OCI-LY7 (cell line): ENCODE results near the gene RPL39L. TPM values are rescaled to one million over a fixed set of nuclear protein-coding genes. Genes with fewer than 3 reads are reported as not detected.

Experiments
- BruUV-seq: library from RNA; stranded (reverse); fragments of 400-500 nt; replicated peaks from 2 replicates; lab custom pipeline; 2021; lab: Mats Ljungman, UMichigan
- CTCF ChIA-PET: fragments of 300-600 bp; sonication (Branson Sonifier 250); formaldehyde crosslinking; loops from one replicate; lab custom pipeline; 2022; ENCODE audit warnings: antibody characterized with exemption; ENCODE audit not compliant: unreplicated experiment; lab: Charles Lee
- POLR2A ChIA-PET: fragments of 300-600 bp; sonication (Branson Sonifier 250); formaldehyde crosslinking; loops from one replicate; lab custom pipeline; 2022; ENCODE audit warnings: antibody characterized with exemption; lab: Charles Lee
- DNase-seq: peaks from one replicate; pipeline ENCODE4 v3.0.0-alpha.2; 2015; ENCODE audit warnings: low spot score
- H2AFZ ChIP-seq: fragments of 200-600 bp; sonication (generic), shearing (Covaris generic); 2 replicates; pipeline ENCODE4 v1.6.1; 2014; ENCODE audit warnings: mild to moderate bottlenecking, antibody characterized with exemption, low read length, moderate library complexity
- H3K27ac ChIP-seq: fragments of 200-600 bp; sonication (generic); 2 replicates; pipeline ENCODE4 v1.5.1; 2014; ENCODE audit warnings: mixed run types, low read depth, mild to moderate bottlenecking, moderate library complexity, low read length, inconsistent platforms; ENCODE audit not compliant: poor library complexity, severe bottlenecking
- H3K36me3 ChIP-seq: fragments of 200-600 bp; sonication (generic); 2 replicates; pipeline ENCODE4 v1.6.1; 2014; ENCODE audit warnings: mild to moderate bottlenecking, antibody characterized with exemption, low read length, moderate library complexity, mixed read lengths; ENCODE audit not compliant: insufficient read depth
- H3K4me1 ChIP-seq: fragments of 200-600 bp; sonication (generic); 2 replicates; pipeline ENCODE4 v1.5.1; 2014; ENCODE audit warnings: mild to moderate bottlenecking, low read length; ENCODE audit not compliant: insufficient read depth, poor library complexity, severe bottlenecking
- H3K4me2 ChIP-seq: fragments of 200-600 bp; sonication (generic); 2 replicates; pipeline ENCODE4 v1.6.1; 2014; ENCODE audit warnings: mild to moderate bottlenecking, low read length
- H3K4me3 ChIP-seq: fragments of 200-600 bp; sonication (generic); 2 replicates; pipeline ENCODE4 v1.5.1; 2014; ENCODE audit warnings: mild to moderate bottlenecking, low read depth, low read length; ENCODE audit not compliant: poor library complexity, severe bottlenecking
- H3K79me2 ChIP-seq: fragments of 200-600 bp; sonication (generic); 2 replicates; pipeline ENCODE4 v1.6.1; 2016; ENCODE audit warnings: low read depth, mild to moderate bottlenecking, low read length, moderate library complexity, mixed read lengths; ENCODE audit not compliant: insufficient read depth
- H3K9me2 ChIP-seq: fragments of 200-600 bp; sonication (generic); 2 replicates; pipeline ENCODE4 v1.6.1; 2016; ENCODE audit warnings: mild to moderate bottlenecking, low read length, mixed read lengths; ENCODE audit not compliant: insufficient read depth
- H3K9me3 ChIP-seq: fragments of 200-600 bp; sonication (generic); 2 replicates; pipeline ENCODE4 v1.6.1; 2014; ENCODE audit warnings: mild to moderate bottlenecking, mixed run types, low read length, mixed read lengths
- H4K20me1 ChIP-seq: fragments of 200-600 bp; sonication (generic); 2 replicates; pipeline ENCODE4 v1.6.1; 2014; ENCODE audit warnings: mild to moderate bottlenecking, antibody characterized with exemption, low read length, moderate library complexity, mixed read lengths; ENCODE audit not compliant: insufficient read depth
- EZH2phosphoT487 ChIP-seq: fragments of 200-600 bp; sonication (generic); IDR thresholded peaks from 2 replicates; pipeline ENCODE4 v1.6.1; 2018; ENCODE audit warnings: low read depth, borderline replicate concordance, mild to moderate bottlenecking, mixed run types, antibody characterized with exemption, low read length, moderate library complexity, mixed read lengths
- intact Hi-C: fragments of 100-400 bp; cut with micrococcal nuclease; formaldehyde crosslinking; loops from one replicate; pipeline ENCODE4 v1.10.0; 2022; ENCODE audit not compliant: unreplicated experiment
- total RNA-seq, 2 experiments: library from RNA; depleted of rRNA in 1 of 2; stranded (reverse); fragments of >200 nt in 1 of 2; shearing (Covaris generic) in 1 of 2; gene quantifications; 2 replicates each; pipeline ENCODE4 v1.2.3, GENCODE V29; 2014 to 2022
- TF ChIP-seq, protein P1 (sequence below): fragments of 200-600 bp; sonication (generic); conservative IDR thresholded peaks from 2 replicates; pipeline ENCODE4 v1.5.1; 2014; ENCODE audit warnings: mild to moderate bottlenecking, antibody characterized with exemption, low read length, moderate library complexity, mixed read lengths

RPL39L gene
- total RNA-seq, 2 experiments from 2014 or later: 46.5 to 79.2 TPM

DNA sequence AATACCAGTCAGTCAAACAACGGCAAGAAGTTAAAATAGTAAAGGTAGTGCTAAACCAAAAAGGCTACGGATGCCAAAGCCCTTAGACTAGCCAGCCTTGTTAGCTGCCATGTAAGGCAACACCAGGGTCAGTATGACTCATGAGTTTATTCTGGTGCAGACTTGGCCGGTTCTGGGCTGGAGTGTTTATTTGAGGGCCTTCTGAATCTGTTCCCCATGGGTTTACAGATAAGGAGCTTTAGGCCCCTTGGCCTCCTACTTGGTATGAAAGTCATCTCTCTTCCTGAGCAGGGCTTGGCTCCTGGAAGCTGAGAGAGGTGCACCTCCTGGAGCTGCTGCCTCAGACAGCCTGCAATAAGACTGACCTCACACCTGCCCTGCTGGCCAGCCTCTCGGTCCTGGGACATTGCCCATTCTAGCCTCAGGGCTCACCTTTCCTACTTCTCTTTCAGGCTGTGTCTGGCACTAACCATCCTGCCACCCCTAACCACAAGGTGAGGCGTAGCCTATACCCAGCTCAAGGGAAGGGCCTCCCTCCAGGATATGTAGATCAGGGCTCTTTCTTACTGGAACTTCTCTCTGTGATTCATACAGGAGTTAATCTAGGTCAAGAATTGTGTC lies 47.6 kb upstream of the RPL39L start:
- H3K9me3 ChIP-seq: no peaks in the 10 kb centered on the region; the same call in 1 of the 2 replicates
- no peaks in the 10 kb centered on the region for H4K20me1 ChIP-seq
- H3K79me2 ChIP-seq: no peaks in the 10 kb centered on the region
- no peaks in the 10 kb centered on the region for H3K9me2 ChIP-seq
- CTCF ChIA-PET: no interaction called here
- POLR2A ChIA-PET: interaction anchor here (1.6 kb wide), 1 partner anchor 14 kb away, joined by 5 read pairs; no protein-coding TSS in a partner anchor
- TF ChIP-seq EZH2phosphoT487: no peak
- H3K4me3 ChIP-seq: no peak overlapping the region
- no peak overlapping the region for H2AFZ ChIP-seq
- no TSS peak for BruUV-seq
- H3K4me2 ChIP-seq: no peak overlapping the region
- DNase-seq: no peak
- H3K27ac ChIP-seq: no peak overlapping the region
- H3K4me1 ChIP-seq: peaks cover 40% of the 10 kb centered on the region
- H3K36me3 ChIP-seq: no peaks in the 10 kb centered on the region
- intact Hi-C loops: no loop called here

DNA sequence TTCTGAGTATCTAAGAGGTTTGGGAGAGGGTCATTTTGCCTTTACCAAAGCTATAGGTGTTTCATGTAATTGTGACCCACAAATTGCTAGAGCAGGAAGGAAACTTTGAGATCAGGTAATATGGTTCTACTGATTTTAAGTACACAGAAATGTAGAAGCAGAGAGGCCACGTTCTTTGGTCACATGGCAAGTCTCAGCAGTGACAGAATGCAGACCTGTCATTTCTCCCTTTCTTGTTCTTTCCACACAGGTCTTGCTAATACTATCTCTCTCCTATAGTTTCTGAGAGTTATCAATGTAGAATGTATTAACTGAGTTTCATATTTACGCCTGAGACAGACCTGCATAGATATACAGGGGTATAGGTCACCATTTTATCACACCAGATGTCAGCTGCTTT lies 47.1 kb upstream of the RPL39L start:
- Histone ChIP-seq H3K9me2 (no peaks in the 10 kb centered on the region), H4K20me1 (no peaks in the 10 kb centered on the region), H3K79me2 (no peaks in the 10 kb centered on the region), H3K36me3 (no peaks in the 10 kb centered on the region), H3K4me1 (peaks cover 40% of the 10 kb centered on the region), H3K4me3 (no peak overlapping the region), H3K4me2 (no peak overlapping the region), H3K27ac (no peak overlapping the region), H3K9me3 (no peaks in the 10 kb centered on the region; the same call in 1 of the 2 replicates), H2AFZ (no peak overlapping the region)
- intact Hi-C loops: no loop called here
- CTCF ChIA-PET: no interaction called here
- POLR2A ChIA-PET: interaction anchor here (1.6 kb wide), 1 partner anchor 15 kb away, joined by 5 read pairs; no protein-coding TSS in a partner anchor
- TF ChIP-seq EZH2phosphoT487: no peak
- TF ChIP-seq, protein P1, sequence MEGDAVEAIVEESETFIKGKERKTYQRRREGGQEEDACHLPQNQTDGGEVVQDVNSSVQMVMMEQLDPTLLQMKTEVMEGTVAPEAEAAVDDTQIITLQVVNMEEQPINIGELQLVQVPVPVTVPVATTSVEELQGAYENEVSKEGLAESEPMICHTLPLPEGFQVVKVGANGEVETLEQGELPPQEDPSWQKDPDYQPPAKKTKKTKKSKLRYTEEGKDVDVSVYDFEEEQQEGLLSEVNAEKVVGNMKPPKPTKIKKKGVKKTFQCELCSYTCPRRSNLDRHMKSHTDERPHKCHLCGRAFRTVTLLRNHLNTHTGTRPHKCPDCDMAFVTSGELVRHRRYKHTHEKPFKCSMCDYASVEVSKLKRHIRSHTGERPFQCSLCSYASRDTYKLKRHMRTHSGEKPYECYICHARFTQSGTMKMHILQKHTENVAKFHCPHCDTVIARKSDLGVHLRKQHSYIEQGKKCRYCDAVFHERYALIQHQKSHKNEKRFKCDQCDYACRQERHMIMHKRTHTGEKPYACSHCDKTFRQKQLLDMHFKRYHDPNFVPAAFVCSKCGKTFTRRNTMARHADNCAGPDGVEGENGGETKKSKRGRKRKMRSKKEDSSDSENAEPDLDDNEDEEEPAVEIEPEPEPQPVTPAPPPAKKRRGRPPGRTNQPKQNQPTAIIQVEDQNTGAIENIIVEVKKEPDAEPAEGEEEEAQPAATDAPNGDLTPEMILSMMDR: no peak
- DNase-seq: no peak
- no TSS peak for BruUV-seq

DNA sequence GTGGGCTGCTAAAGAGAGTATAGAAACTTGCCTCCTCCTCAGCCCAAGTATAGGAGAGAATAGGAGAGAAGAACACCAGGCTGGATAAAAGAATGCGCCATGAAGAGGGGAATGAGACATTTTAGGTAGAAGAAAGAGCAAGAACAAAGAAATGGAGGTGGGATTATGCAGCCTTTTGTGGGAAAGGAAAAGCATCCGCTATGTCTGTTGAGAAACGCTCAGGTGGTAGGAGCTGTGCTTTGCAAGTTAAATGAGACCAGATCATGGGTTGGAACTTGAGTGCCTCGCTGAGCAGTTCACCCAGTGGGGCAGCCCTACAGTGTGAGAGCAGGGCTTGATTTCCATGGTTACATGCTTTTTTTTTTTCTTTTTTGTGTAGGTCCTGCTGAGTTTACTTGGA lies 46.5 kb upstream of the RPL39L start:
- DNase-seq: no peak
- BruUV-seq: no TSS peak
- no peak overlapping the region for H3K4me2 ChIP-seq
- H2AFZ ChIP-seq: no peak overlapping the region
- peaks cover 40% of the 10 kb centered on the region for H3K4me1 ChIP-seq
- ChIA-PET POLR2A (interaction anchor here (1.6 kb wide), 1 partner anchor 15 kb away, joined by 5 read pairs; no protein-coding TSS in a partner anchor), CTCF (no interaction called here)
- no peaks in the 10 kb centered on the region for H3K36me3 ChIP-seq
- no peaks in the 10 kb centered on the region for H4K20me1 ChIP-seq
- H3K27ac ChIP-seq: no peak overlapping the region
- no peaks in the 10 kb centered on the region for H3K9me2 ChIP-seq
- no peaks in the 10 kb centered on the region for H3K79me2 ChIP-seq
- intact Hi-C loops: no loop called here
- H3K4me3 ChIP-seq: no peak overlapping the region
- H3K9me3 ChIP-seq: no peaks in the 10 kb centered on the region; the same call in 1 of the 2 replicates
- no peak for TF ChIP-seq EZH2phosphoT487
- TF ChIP-seq, protein P1: no peak
